Testis (tissue), 3 donors: ENCODE results near the gene FAT2. TPM values are rescaled to one million over a fixed set of nuclear protein-coding genes. Genes with fewer than 3 reads are reported as not detected.

Source experiments
- DNase-seq: peaks from one replicate; pipeline ENCODE4 v3.0.0-alpha.2; 2019
- H3K27ac ChIP-seq, 2 donors: fragments of 200-600 bp; sonication (generic); one replicate each; pipeline ENCODE4 v1.5.1; 2019
- H3K27me3 ChIP-seq: fragments of 200-600 bp; sonication (generic); one replicate; pipeline ENCODE4 v1.5.1; 2019
- H3K36me3 ChIP-seq: fragments of 200-600 bp; sonication (generic); one replicate; pipeline ENCODE4 v1.5.1; 2017; ENCODE audit warnings: low read depth; ENCODE audit errors: missing control alignments
- H3K4me1 ChIP-seq: fragments of 200-600 bp; sonication (generic); one replicate; pipeline ENCODE4 v1.5.1; 2019
- H3K4me3 ChIP-seq, 2 donors: fragments of 200-600 bp; sonication (generic); one replicate each; pipeline ENCODE4 v1.5.1; 2017 to 2019
- H3K9me3 ChIP-seq: fragments of 200-600 bp; sonication (generic); one replicate; pipeline ENCODE4 v1.5.1; 2017
- CTCF ChIP-seq, 3 experiments: fragments of 450-650 bp in 2 of 3; fragments of 200-600 bp in 1 of 3; sonication (generic) in 1 of 3; IDR thresholded peaks; one replicate each; pipeline ENCODE4 v1.5.1; 2016 to 2019; ENCODE audit warnings: antibody characterized with exemption in 3 of 3, mild to moderate bottlenecking in 2 of 3, moderate library complexity in 1 of 3
- POLR2A ChIP-seq: fragments of 450-650 bp; IDR thresholded peaks from one replicate; pipeline ENCODE4 v1.6.1; 2017; ENCODE audit warnings: antibody characterized with exemption, mild to moderate bottlenecking, moderate library complexity
- WGBS, 2 donors: methylation state at CpG; one replicate each; pipeline ENCODE4 v1.1.5; 2018; 5-methylcytosine and 5-hydroxymethylcytosine counted together
- intact Hi-C: fragments of 100-400 bp; cut with DNase I; formaldehyde crosslinking; loops from one replicate; pipeline ENCODE4 v1.15.1; 2023; ENCODE audit warnings: low total_unique reads
- polyA plus RNA-seq: library from polyadenylated mRNA; stranded (reverse); fragments of 350-450 nt; fragmentation: Illumina TruSeq; extraction: RNeasy Lipid Tissue Mini Kit (QIAGEN cat#74804); gene quantifications from one replicate; pipeline ENCODE4 v1.2.3, GENCODE V29; 2014; ENCODE audit warnings: low read depth, low replicate concordance; ENCODE audit not compliant: insufficient read depth
- total RNA-seq, 2 donors: library from RNA; depleted of rRNA; stranded (reverse); fragments of >200 nt; gene quantifications; one replicate each; pipeline ENCODE4 v1.2.3, GENCODE V29; 2016

The FAT2 gene
- total and polyA plus RNA-seq, 3 donors from 2014 or later = 10.3 to 21.8 (median 18.0) TPM

DNA sequence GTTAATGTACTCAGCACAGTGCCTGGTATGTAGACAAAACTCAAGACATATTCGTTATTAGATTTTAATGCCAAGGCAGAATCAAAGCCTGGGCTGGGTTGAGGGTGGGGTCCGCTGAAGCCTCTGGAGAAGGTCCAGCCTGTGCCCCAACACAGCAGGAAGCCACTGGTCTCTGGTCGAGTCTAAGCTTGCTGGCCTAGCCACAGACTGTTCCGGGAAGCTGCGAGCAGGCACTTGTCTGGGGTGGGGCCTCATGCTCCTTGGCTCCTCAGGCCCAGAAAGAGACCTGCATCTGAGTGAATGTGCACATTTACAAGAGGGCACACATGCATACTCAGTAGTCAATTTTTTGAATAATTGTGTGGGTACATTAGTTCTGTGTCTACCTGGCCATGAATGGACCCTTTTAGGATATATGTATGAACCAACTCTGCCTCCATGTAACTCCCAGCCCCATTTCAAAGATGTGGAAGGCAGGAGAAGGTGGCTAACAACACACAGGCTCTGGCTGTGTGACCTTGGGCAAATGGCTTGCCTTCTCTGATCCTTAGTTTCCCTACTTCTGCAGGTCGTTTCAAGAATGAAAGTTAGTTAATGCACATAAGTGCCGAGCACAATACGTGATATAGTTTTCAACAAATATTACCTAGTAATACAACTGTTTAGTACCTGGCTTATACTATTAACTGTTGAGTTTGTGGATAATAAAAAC lies 18.3 kb downstream of the FAT2 start:
- intact Hi-C loops = no loop called here
- WGBS, 2 donors = 80 to 92% methylated on average over 8 of the region's 8 CpGs
- no peak overlapping the region for H3K27ac ChIP-seq

DNA sequence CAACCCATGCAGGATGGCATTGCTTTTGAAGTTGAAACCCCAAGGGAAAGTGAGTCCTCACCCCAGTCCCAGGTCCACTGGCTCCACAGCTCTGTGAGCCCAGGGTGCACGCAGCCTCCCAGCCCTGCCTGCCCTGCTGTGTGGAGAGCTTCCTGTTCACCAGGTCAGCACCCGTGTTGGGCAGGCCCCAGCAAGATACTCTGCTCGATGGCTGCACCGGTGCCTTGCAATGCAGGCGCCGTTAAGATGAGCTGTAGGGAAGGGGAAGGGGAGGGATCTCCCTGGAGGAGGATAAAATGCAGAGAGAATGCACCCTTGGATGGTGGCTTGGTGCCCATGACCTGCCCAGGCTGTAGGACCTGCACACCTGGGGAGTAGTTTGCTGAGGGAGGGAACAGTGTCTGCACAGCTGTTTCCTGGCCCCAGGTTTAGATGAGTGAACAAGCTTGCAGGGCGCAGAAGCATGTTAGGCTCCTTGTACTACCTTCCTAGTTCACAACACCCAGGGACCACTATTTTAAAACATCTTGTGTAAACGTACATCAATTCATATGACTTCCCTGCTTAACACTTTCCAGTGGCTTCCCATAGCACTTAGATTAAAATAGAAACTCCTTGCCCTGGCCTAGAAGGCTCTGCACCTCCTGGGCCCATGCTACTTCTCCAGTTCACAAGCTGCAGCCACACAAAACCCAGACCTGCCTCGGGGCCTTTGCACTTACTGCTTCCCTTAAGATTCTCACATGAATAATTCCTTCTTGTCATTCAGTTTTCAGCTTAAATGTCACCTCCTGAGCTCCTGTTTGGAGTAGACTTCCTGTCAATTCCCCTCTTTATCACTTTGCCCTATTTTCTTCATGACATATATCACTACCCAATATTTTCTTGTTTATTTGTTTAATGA lies 19.6 kb downstream of the FAT2 start:
- no peaks in the 10 kb centered on the region for H3K27me3 ChIP-seq
- no peaks in the 10 kb centered on the region for H3K4me1 ChIP-seq
- no peaks in the 10 kb centered on the region for H3K36me3 ChIP-seq
- intact Hi-C loops = no loop called here
- 69 to 80% methylated on average over 9 of the region's 9 CpGs for WGBS, 2 donors
- no peak for TF ChIP-seq POLR2A
- no peak for TF ChIP-seq CTCF (IDR thresholded peaks at IDR 0.05)
- DNase-seq = no peak
- no peak overlapping the region for H3K4me3 ChIP-seq
- no peaks in the 10 kb centered on the region for H3K9me3 ChIP-seq
- no peak overlapping the region for H3K27ac ChIP-seq

More for the DNA sequence above, 18.3 kb downstream of the FAT2 start:
- no peaks in the 10 kb centered on the region for H3K4me1 ChIP-seq
- TF ChIP-seq CTCF (IDR thresholded peaks at IDR 0.05) = no peak
- no peak for TF ChIP-seq POLR2A
- no peak overlapping the region for H3K4me3 ChIP-seq
- no peaks in the 10 kb centered on the region for H3K27me3 ChIP-seq
- no peaks in the 10 kb centered on the region for H3K36me3 ChIP-seq
- no peaks in the 10 kb centered on the region for H3K9me3 ChIP-seq
- no peak for DNase-seq

- Histone ChIP-seq H3K27ac (no peak overlapping the region), H3K4me3 (no peak overlapping the region), H3K36me3 (no peaks in the 10 kb centered on the region), H3K27me3 (no peaks in the 10 kb centered on the region), H3K9me3 (no peaks in the 10 kb centered on the region), H3K4me1 (no peaks in the 10 kb centered on the region)
- WGBS, 2 donors = 79 to 81% methylated on average over 11 to 12 of the region's 12 CpGs
- no peak for DNase-seq
- TF ChIP-seq POLR2A (no peak), CTCF (IDR thresholded peaks at IDR 0.05) (no peak)
- intact Hi-C loops = no loop called here
Observed at GRCh38 chr5:151570512-151571269, 20.4 kb downstream of the FAT2 start.

GRCh38 chr5:151570058-151570457 lies 21.1 kb downstream of the FAT2 start:
- 83 to 96% methylated on average over 2 of the region's 2 CpGs for WGBS, 2 donors
- Histone ChIP-seq H3K9me3 (no peaks in the 10 kb centered on the region), H3K36me3 (no peaks in the 10 kb centered on the region), H3K27ac (no peak overlapping the region), H3K4me3 (no peak overlapping the region), H3K27me3 (no peaks in the 10 kb centered on the region), H3K4me1 (no peaks in the 10 kb centered on the region)
- TF ChIP-seq POLR2A (no peak), CTCF (IDR thresholded peaks at IDR 0.05) (no peak)
- DNase-seq = no peak
- intact Hi-C loops = no loop called here
